DOHH2 (cell line): Measurements from ENCODE around the gene HENMT1.

Experiments used
- CTCF ChIP-seq: fragments of 200-600 bp; sonication (generic); IDR thresholded peaks from one replicate; pipeline ENCODE4 v1.5.1; 2014; ENCODE audit warnings: antibody characterized with exemption, mild to moderate bottlenecking, low read depth, low read length; ENCODE audit not compliant: poor library complexity, severe bottlenecking
- EZH2phosphoT487 ChIP-seq: fragments of 200-600 bp; sonication (generic); IDR thresholded peaks from 2 replicates; pipeline ENCODE4 v1.6.1; 2017; ENCODE audit warnings: borderline replicate concordance, mild to moderate bottlenecking, antibody characterized with exemption, low read length, moderate library complexity, mixed read lengths

GRCh38 chr1:108627951-108628350 lies 32.9 kb downstream of the HENMT1 start:
- TF ChIP-seq CTCF, result no peak
- no peak for TF ChIP-seq EZH2phosphoT487
